T-helper 2 cell treated with Interferon-gamma antibody and Interleukin-4, amounts not matched to agents 5 μg/mL and 100 μg/mL, for 36 hours (primary cell): Measurements from ENCODE around the gene FSCN2.

Experiments
- DNase-seq: peaks from one replicate; pipeline ENCODE4 v3.0.0; 2021; ENCODE audit warnings: low spot score
- H3K27ac Mint-ChIP-seq: one replicate; pipeline ENCODE4 v1.8.0; 2021; ENCODE audit warnings: mild to moderate bottlenecking, mixed read lengths
- H3K27me3 Mint-ChIP-seq: one replicate; pipeline ENCODE4 v1.8.0; 2021; ENCODE audit warnings: low read depth, mixed read lengths
- H3K36me3 Mint-ChIP-seq: one replicate; pipeline ENCODE4 v1.8.0; 2021; ENCODE audit warnings: low read depth, mixed read lengths
- H3K4me1 Mint-ChIP-seq: one replicate; pipeline ENCODE4 v1.8.0; 2021; ENCODE audit warnings: low read depth, mixed read lengths
- H3K4me3 Mint-ChIP-seq: one replicate; pipeline ENCODE4 v1.8.0; 2022; ENCODE audit warnings: mild to moderate bottlenecking, moderate library complexity, mixed read lengths
- H3K9me3 Mint-ChIP-seq: one replicate; pipeline ENCODE4 v1.8.0; 2021; ENCODE audit warnings: mixed read lengths

The FSCN2 gene

DNA sequence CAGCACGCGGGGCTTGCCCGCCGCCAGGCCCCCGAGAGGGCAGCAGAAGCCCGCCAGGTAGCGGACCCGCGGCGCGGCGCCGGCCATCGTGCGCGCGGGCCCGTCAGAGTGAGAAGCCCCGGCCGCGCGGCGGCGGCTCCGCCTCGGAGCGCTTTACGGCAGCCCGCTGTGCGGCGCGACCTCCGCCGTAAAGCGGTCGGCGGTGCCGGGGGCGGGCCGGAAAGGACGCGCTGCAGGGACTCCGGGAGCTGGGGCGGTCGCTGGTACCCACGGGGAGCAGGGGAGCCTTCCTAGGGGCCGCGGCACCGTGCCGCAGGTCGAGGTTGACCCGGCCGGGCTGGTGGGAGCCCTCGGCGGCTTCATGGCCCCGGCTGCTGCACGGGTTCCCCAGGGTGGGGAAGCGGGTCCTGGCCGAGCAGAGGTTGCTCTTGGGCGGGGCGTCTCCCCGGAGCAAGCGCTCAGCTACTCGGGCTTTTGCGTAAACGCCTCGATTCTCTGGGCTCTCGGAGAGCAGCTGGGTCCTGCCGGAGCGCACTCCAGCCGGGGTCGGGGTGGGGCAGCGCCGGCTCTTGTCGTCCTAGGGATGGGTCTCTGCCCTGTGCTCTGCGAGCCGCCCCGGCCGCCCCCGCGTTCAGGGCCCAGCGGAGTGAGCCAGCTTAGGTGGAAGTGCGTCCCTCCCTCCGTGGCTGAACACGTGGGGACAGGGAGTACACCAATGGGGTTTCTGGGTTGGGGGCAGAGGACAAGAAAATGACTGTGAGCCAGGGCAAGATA lies 24.3 kb downstream of the FSCN2 start, which contains the start of gene FAAP100:
TSS of gene FAAP100 (minus strand) at position 110 of the 774 bp plus-strand sequence. CDS start at position 87, 23 bp downstream.
- Mint-ChIP-seq H3K36me3 (peaks cover 9% of the 10 kb centered on the region), H3K27me3 (no peaks in the 10 kb centered on the region), H3K27ac (peak within 1 kb of the TSS; percentile 90), H3K9me3 (no peaks in the 10 kb centered on the region), H3K4me1 (peaks cover 16% of the 10 kb centered on the region), H3K4me3 (peak within 1 kb of the TSS; percentile 90)
- peak; percentile 88 for DNase-seq

DNA sequence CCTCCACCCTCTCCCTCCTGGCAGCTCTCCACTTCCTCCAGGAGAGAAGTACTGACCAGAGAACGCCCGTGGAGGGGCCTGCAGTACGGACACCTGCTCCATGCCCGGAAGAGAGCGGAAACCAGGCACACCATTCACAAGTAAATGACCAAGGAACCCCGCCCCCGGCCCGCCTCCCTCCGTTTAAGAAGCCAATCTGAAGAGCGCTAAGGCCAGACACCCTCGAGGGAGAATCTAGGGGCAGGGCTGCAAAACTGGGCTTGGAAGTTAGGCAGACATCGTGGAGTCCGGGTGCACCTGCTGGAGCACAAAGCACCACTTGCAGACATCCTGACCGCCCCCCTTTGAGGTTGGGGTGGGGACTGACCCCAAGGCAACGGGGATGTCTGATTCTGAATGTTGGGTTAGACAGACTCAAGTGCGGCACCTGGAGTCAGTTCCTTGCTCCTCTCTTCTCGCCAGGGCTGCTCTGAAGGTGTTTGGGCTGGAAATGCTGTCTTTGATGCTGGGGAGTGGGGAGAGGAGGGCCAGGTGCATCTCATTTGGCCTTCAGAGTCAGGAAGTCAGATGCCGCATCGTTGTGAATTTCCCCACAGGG lies 24.9 kb downstream of the FSCN2 start:
- peak; percentile 65 for DNase-seq
- H3K27me3 Mint-ChIP-seq = no peaks in the 10 kb centered on the region
- peaks cover 16% of the 10 kb centered on the region for H3K4me1 Mint-ChIP-seq
- H3K27ac Mint-ChIP-seq = peak overlapping the region; percentile 90
- no peaks in the 10 kb centered on the region for H3K9me3 Mint-ChIP-seq
- H3K4me3 Mint-ChIP-seq = peak overlapping the region; percentile 90
- H3K36me3 Mint-ChIP-seq = peaks cover 14% of the 10 kb centered on the region

DNA sequence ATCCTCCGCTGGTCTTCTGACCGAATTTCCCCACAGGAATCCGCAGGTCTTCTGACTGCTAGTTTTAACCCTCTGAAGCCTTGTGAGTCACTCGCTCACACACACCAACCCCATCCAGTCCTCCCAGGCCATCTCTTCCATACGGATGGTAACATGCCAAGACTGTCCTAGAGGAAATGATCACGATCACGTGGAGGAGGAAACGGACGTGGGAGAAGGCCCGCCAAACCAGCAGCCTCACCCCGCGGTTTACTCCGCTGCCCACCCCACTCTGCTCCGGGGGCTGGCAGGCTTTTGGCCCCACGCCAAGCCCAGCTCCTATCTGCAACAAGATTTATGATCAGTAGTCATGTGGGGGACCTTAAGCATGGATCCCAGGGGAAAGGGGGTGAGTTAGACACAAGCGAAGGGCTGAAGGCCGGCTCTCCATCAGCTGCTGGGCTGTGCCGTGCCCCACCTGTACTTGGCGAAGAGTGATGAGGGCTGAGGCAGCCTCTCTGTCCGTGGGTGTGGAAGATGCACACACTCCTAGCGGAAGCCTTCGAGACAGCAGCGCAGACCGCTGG lies 25.5 kb downstream of the FSCN2 start:
- H3K4me3 Mint-ChIP-seq = peak overlapping the region; percentile 90
- no peaks in the 10 kb centered on the region for H3K27me3 Mint-ChIP-seq
- H3K9me3 Mint-ChIP-seq = no peaks in the 10 kb centered on the region
- H3K27ac Mint-ChIP-seq = peak overlapping the region; percentile 90
- peaks cover 16% of the 10 kb centered on the region for H3K4me1 Mint-ChIP-seq
- peaks cover 17% of the 10 kb centered on the region for H3K36me3 Mint-ChIP-seq
- DNase-seq = no peak

DNA sequence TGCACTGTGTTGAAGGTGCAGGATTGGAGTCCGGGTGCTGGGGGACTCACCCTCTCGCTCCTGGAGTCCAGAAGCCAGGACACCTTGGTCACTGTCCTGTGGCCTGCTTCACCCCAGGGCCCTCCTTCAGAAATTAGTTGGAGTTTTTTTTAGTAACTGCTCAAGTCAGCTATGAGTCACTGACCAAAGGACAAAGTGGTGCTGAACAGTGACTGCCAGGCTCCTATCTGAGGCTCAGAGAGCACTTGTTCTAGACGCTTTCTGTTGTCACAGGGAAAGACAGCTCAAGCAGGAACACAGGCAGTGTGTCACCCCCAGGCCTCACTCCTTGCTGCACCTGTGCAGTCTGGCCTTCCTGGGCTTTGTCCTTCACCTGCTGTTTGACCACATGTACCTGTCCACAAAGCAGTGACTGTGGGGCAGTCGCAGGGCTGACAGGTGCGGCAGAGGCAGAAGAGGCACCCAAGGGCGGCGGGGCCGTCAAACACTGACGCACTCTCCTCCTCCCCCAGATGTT lies 28.1 kb downstream of the FSCN2 start:
- peaks cover 14% of the 10 kb centered on the region for H3K4me1 Mint-ChIP-seq
- DNase-seq = no peak
- no peaks in the 10 kb centered on the region for H3K27me3 Mint-ChIP-seq
- no peak overlapping the region for H3K27ac Mint-ChIP-seq
- peaks cover 20% of the 10 kb centered on the region for H3K36me3 Mint-ChIP-seq
- no peaks in the 10 kb centered on the region for H3K9me3 Mint-ChIP-seq
- H3K4me3 Mint-ChIP-seq = no peak overlapping the region

DNA sequence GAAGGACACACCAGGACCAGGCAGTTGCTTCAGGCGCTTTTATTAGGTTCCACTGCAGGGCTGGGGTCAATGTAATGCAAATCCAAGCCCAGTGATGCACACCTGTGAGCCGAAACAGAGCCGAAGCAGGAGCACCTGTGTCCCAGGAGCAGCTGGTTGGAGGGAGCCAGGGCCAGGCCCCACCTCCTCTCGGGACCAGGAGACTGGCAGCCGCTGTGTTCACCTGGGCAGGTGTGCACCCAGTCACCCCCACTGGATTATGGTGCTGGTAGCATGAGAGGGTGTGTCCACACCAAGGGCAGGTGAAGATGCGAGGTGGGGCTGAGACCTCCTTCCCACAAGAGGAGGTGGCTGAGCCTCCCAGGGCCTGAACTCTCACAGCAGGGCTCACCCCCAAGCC lies 28.7 kb downstream of the FSCN2 start:
- Mint-ChIP-seq H3K36me3 (peaks cover 22% of the 10 kb centered on the region), H3K4me1 (peaks cover 14% of the 10 kb centered on the region), H3K4me3 (no peak overlapping the region), H3K27ac (no peak overlapping the region), H3K9me3 (no peaks in the 10 kb centered on the region), H3K27me3 (no peaks in the 10 kb centered on the region)
- no peak for DNase-seq

DNA sequence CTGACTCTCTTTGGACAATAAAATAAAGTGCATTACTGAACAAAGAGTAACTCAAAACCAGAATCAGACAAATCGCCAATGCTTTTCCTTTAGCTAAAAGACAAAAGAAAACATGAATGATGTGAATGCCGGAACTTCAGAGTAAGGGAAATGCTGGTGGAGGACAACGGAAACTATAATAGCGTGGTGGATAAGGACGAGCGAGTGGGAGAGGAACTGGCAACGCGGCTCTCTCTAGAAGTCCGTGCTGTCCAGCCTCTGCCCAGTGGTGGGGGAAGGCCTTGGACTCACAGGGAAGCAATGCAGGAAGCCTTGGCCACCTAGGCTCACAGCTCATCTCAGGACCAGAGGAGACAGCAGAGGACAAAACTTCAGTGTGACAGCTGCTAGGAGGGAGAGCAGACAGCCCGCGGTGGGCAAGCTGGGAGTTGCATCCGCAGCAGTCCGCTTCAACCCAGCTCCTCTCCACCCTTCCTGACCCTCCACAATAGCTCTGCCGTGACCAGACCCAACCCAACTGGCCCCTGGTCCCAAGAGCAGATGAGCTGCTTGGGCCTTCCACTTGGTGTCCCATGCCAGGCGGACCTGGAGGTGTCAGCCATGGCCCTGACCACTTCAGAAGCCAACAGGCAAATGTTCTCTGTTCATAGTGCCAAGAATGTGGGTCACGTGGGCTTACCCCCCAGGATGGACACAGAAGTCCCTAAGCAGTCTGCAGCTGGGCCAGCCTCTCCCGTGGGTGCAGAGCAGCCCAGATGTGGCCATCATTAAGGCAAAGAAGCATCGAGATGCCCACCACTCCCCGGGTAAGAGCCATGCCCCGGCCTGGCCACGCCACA lies 29.3 kb downstream of the FSCN2 start:
- peaks cover 14% of the 10 kb centered on the region for H3K4me1 Mint-ChIP-seq
- H3K36me3 Mint-ChIP-seq = peaks cover 24% of the 10 kb centered on the region
- no peaks in the 10 kb centered on the region for H3K27me3 Mint-ChIP-seq
- no peak for DNase-seq
- H3K27ac Mint-ChIP-seq = no peak overlapping the region
- no peak overlapping the region for H3K4me3 Mint-ChIP-seq
- H3K9me3 Mint-ChIP-seq = no peaks in the 10 kb centered on the region

DNA sequence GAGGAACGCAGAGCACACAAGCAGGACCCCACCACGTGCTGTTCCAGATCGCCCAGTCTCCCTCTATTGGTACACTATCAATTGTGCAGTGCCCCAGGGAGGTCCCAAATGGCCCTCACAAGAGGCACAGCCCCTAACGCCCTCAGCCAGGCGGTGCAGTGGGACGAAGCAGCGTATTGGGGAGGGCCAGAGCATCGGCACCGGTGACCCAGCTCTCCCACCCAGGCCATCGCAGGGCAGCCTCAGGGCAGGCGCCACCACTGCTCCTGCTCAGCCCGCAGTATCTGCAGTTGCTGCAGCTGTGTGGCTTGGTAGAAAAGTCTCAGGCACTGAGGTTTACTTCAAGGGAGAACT lies 29.9 kb downstream of the FSCN2 start:
- Mint-ChIP-seq H3K36me3 (peaks cover 27% of the 10 kb centered on the region), H3K9me3 (no peaks in the 10 kb centered on the region), H3K4me3 (no peak overlapping the region), H3K27ac (no peak overlapping the region), H3K27me3 (no peaks in the 10 kb centered on the region), H3K4me1 (peaks cover 13% of the 10 kb centered on the region)
- DNase-seq = no peak

DNA sequence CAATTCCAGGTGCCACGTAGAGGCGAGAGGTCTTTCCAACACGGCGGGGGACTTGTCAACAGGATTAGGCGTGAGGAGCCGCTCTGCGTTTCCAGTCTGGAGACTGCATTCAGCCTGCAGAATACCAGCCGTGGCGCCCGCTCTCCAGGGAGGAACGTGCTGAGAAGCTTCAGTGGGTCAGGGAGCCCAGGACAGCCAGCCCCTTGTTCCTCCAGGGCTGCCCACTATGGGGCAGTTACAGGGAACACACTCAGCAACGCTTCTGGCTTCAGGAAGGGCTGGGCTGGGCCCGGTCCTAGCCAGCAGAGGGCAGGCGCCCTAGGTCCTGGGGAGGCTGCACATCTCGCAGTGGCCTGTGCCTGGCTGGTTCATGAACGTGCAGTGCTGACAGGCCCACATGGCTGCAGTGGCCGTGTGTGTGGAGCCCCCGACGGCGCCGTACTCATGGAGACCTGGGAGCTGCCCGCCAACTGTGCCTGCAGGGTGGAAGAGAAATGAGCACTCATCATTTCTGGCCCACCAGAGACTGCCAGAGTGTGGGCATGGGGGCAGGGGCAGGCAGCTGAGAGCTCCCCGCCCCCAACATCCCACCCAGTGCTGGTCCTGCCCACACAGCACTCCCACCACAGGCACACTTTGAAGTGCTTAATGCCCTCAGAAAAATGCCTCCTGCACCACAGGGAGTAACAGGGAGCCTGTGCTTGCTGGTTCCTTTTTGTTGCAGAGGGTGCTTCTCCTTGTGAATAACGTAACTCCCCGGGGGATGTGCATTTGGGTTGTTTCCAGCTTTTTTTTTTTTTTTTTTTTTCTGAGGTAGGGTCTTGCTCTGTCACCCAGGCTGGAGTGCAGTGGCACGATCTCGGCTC lies 31.0 kb downstream of the FSCN2 start:
- Mint-ChIP-seq H3K4me3 (no peak overlapping the region), H3K36me3 (peaks cover 32% of the 10 kb centered on the region), H3K4me1 (peaks cover 3% of the 10 kb centered on the region), H3K27me3 (no peaks in the 10 kb centered on the region), H3K27ac (no peak overlapping the region), H3K9me3 (no peaks in the 10 kb centered on the region)
- DNase-seq = no peak

DNA sequence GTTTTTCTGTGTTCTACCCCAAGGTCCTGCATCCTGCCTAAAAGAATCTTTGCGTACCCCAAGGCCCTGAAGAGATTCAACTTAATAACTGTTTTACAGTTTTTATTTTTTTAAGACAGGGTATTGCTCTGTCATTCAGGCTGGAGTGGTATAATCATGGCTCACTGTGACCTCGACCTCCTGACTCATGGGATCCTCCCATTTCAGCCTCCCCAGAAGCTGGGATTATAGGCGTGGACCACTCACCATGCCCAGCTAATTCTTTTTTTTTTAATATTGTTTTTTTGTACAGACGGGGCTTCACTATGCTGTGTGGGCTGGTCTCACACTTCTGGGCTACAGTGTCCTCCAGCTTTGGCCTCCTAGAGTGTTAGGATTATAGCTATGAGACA lies 33.3 kb downstream of the FSCN2 start:
- DNase-seq = no peak
- H3K4me3 Mint-ChIP-seq = no peak overlapping the region
- no peaks in the 10 kb centered on the region for H3K9me3 Mint-ChIP-seq
- peaks cover 50% of the 10 kb centered on the region for H3K36me3 Mint-ChIP-seq
- no peaks in the 10 kb centered on the region for H3K27me3 Mint-ChIP-seq
- H3K4me1 Mint-ChIP-seq = no peaks in the 10 kb centered on the region
- H3K27ac Mint-ChIP-seq = no peak overlapping the region

DNA sequence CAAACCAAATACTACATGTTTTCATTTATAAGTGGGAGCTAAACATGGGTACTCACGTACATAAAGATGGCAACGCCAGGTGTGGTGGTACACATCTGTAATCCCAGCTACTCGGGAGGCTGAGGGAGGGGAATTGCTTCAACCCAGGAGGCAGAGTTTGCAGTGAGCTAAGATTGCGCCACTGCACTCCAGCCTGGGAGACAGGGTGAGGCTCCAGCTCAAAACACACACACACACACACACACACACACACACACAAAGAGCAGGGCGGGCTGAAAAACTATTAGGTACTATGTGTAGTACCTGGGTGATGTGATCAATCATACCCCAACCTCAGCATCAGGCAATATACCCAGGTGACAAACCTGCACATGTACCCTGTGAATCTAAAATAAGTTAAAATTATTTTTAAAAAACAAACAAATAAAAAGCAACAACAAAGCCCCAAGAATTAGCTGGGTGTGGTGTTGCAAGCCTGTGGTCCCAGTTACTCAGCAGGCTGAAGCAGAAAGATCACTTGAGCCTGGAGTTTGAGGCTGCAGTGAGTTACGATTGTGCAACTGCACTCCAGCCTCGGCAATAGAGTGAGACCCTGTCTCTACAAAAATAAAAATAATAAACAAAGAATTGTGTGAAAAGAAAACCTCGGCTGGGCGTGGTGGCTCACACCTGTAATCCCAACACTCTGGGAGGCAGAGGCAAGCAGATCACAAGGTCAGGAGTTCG lies 35.8 kb downstream of the FSCN2 start:
- Mint-ChIP-seq H3K4me3 (no peak overlapping the region), H3K9me3 (no peaks in the 10 kb centered on the region), H3K4me1 (no peaks in the 10 kb centered on the region), H3K36me3 (peaks cover 47% of the 10 kb centered on the region), H3K27me3 (no peaks in the 10 kb centered on the region), H3K27ac (no peak overlapping the region)
- DNase-seq = no peak

DNA sequence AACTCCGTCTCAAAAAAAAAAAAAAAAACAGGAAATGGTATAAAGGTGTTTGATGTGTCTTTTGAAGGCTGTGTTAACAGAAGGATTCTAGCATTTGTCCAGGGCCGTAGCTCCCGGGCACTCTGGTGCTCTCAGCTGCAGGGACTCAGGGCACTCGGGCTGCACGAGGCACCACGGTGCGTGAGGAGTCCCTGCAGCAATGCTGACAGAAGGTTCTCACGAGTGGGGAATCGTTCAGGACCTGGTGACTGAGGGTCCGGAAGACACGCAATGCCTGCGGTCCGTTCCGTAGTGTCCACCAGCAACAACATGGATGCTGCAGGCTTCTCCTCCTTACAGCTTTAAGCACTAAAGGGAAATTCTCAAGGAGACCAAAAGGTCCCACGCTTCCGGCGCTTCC lies 36.6 kb downstream of the FSCN2 start:
- Mint-ChIP-seq H3K4me3 (no peak overlapping the region), H3K9me3 (no peaks in the 10 kb centered on the region), H3K27ac (no peak overlapping the region), H3K4me1 (no peaks in the 10 kb centered on the region), H3K36me3 (peaks cover 48% of the 10 kb centered on the region), H3K27me3 (no peaks in the 10 kb centered on the region)
- DNase-seq = no peak

DNA sequence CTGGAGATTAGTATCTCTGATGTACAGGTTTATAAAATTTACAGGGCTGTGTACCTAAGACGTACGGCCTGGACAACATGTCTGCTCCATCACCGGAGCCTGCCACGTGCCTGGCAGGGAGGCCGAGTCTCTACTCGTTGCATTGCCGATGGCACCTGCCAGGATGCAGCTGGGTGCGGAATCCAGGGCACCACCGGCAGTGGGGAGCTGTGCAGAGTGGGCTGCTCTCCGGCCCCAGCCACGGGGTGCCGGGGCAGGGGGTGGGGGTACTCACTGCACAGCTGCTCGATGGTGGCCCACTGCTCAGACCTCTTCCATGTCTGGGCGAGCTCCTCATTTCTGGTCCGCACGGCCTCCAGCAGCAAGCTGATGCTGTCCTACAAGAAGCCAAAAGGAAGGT lies 37.1 kb downstream of the FSCN2 start:
- no peaks in the 10 kb centered on the region for H3K9me3 Mint-ChIP-seq
- no peaks in the 10 kb centered on the region for H3K27me3 Mint-ChIP-seq
- no peak overlapping the region for H3K27ac Mint-ChIP-seq
- H3K36me3 Mint-ChIP-seq = peaks cover 48% of the 10 kb centered on the region
- H3K4me1 Mint-ChIP-seq = no peaks in the 10 kb centered on the region
- H3K4me3 Mint-ChIP-seq = no peak overlapping the region
- DNase-seq = no peak
